Right ventricle myocardium superior (tissue), 1 donor: ENCODE measurements around the gene TRAPPC2B. TPM values are rescaled to one million over a fixed set of nuclear protein-coding genes. Genes with fewer than 3 reads are reported as not detected.
"Not testable (repeated sequence)": the region's sequence is repeated elsewhere in the genome, so short reads cannot be mapped to it uniquely, and the experiment has no call there.

Experiments
- ATAC-seq: fragments of 200-7000 bp; cut with Tn5 transposase; one replicate; pipeline ENCODE4 v1.9.1; 2020; ENCODE audit warnings: mild to moderate bottlenecking; ENCODE audit not compliant: poor library complexity
- DNase-seq: peaks from one replicate; pipeline ENCODE4 v3.0.0-alpha.2; 2020
- intact Hi-C: fragments of 100-400 bp; cut with DNase I; formaldehyde crosslinking; loops from one replicate; pipeline ENCODE4 v1.11.2; 2022
- total RNA-seq: library from RNA; stranded (reverse); fragmentation: NEBNext Ultra II Directional; extraction: Animal tissue kit (Norgen Biotek cat#: 25700); gene quantifications from one replicate; pipeline ENCODE4 v1.2.1, GENCODE V29; 2021
- donor health status: DM: no; HTN: yes; CAD: no; lungs with severe emphysema.

Gene TRAPPC2B
- total RNA-seq, 1 donor from 2014 or later, result 9.1 TPM

GRCh38 chr19:57362419-57362818 is 932 bp upstream of the TRAPPC2B start:
- ATAC-seq, result no peak
- no peak for DNase-seq
- intact Hi-C loops, result no loop called here

- no peak for DNase-seq
- intact Hi-C loops, result no loop called here
- peak; percentile 1 for ATAC-seq
Measured at GRCh38 chr19:57363688-57364181, 384 bp downstream of the TRAPPC2B start.

- intact Hi-C loops, result no loop called here
- ATAC-seq (no peak), DNase-seq (no peak)
Measured at GRCh38 chr19:57366776-57367175, 3.4 kb downstream of the TRAPPC2B start.

GRCh38 chr19:57374179-57374578 is 10.8 kb downstream of the TRAPPC2B start:
- no peak for DNase-seq
- no peak for ATAC-seq
- intact Hi-C loops, result no loop called here

GRCh38 chr19:57374647-57375046 is 11.3 kb downstream of the TRAPPC2B start:
- intact Hi-C loops, DNase-seq, ATAC-seq: not testable (repeated sequence)

- intact Hi-C loops, result no loop called here
- ATAC-seq (no peak), DNase-seq (no peak)
Measured at GRCh38 chr19:57376151-57376550, 12.8 kb downstream of the TRAPPC2B start.

- no peak for ATAC-seq
- intact Hi-C loops, result no loop called here
- DNase-seq, result no peak
Measured at GRCh38 chr19:57377498-57378146, 14.3 kb downstream of the TRAPPC2B start.

- intact Hi-C loops, result no loop called here
- no peak for DNase-seq
- ATAC-seq, result no peak
Measured at GRCh38 chr19:57380923-57381322, 17.6 kb downstream of the TRAPPC2B start.

- intact Hi-C loops, result no loop called here
- ATAC-seq (no peak), DNase-seq (no peak)
Measured at GRCh38 chr19:57382806-57383488, 19.6 kb downstream of the TRAPPC2B start.

- DNase-seq (no peak), ATAC-seq (no peak)
- intact Hi-C loops, result no loop called here
Measured at GRCh38 chr19:57389194-57389729, 25.9 kb downstream of the TRAPPC2B start.

- peak; percentile 97 for DNase-seq
- intact Hi-C loops, result no loop called here
- peak; percentile 99 for ATAC-seq
Measured at GRCh38 chr19:57389730-57390598, 26.6 kb downstream of the TRAPPC2B start, which contains the start of gene ZNF548. Gene ZNF548, plus strand, starts transcription at chr19:57389854. Its CDS starts 246 bp downstream, at chr19:57390100.

- intact Hi-C loops, result no loop called here
- ATAC-seq (no peak), DNase-seq (no peak)
Measured at GRCh38 chr19:57395710-57396109, 32.4 kb downstream of the TRAPPC2B start.

GRCh38 chr19:57398868-57399267 is 35.5 kb downstream of the TRAPPC2B start:
- DNase-seq, result no peak
- intact Hi-C loops, result no loop called here

GRCh38 chr19:57403737-57404563 is 40.6 kb downstream of the TRAPPC2B start:
- DNase-seq (no peak), ATAC-seq (no peak)
- intact Hi-C loops, result loop anchor here (10.0 kb wide), 1 partner anchor 751 kb away; the partner anchor contains the start of gene ZNF329

More at GRCh38 chr19:57398868-57399267, 35.5 kb downstream of the TRAPPC2B start:
- ATAC-seq, result no peak

- DNase-seq (peak; percentile 69), ATAC-seq (peak; percentile 64)
- intact Hi-C loops, result loop anchor here (10.0 kb wide), 1 partner anchor 748 kb away; the partner anchor contains the start of gene ZNF329
Measured at GRCh38 chr19:57406516-57407123, 43.3 kb downstream of the TRAPPC2B start.

GRCh38 chr19:57410877-57411671 is 47.7 kb downstream of the TRAPPC2B start, which contains the start of gene ZNF17:
Gene ZNF17, plus strand, starts transcription at chr19:57411161. Its CDS starts 2,455 bp downstream, at chr19:57413616.
- intact Hi-C loops, result no loop called here
- DNase-seq (peak; percentile 97), ATAC-seq (peak; percentile 100)
